ENCODE measurements around the gene RASGRP4.

The RASGRP4 gene

DNA sequence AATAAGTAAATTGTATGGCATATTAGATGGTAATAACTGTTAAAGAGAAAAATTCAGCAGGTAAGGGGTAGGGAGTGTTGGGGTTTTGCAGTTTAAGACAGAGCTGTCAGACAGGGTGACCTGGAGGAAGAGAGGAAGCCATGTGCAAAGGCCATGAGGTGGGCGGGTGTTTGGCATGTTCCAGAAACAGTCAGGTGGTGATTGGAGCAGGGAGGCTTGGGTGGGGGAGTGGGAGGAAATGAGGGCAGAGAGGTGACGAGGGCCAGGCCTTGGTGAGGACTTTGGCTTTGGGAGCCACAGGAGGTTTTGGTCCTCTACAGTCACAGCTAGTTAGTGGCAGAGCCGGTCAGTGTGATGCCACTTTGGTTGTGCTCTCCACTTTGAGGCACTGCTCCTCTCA, 27.6 kb upstream of the RASGRP4 start:
- Mint-ChIP-seq H3K36me3 (no peaks in the 10 kb centered on the region), H3K4me1 (ENCODE audit: low read depth) (no peaks in the 10 kb centered on the region), H3K27ac (no peak overlapping the region), H3K9me3 (ENCODE audit: low read depth) (no peaks in the 10 kb centered on the region), H3K27me3 (no peaks in the 10 kb centered on the region), H3K4me3 (no peak overlapping the region)

DNA sequence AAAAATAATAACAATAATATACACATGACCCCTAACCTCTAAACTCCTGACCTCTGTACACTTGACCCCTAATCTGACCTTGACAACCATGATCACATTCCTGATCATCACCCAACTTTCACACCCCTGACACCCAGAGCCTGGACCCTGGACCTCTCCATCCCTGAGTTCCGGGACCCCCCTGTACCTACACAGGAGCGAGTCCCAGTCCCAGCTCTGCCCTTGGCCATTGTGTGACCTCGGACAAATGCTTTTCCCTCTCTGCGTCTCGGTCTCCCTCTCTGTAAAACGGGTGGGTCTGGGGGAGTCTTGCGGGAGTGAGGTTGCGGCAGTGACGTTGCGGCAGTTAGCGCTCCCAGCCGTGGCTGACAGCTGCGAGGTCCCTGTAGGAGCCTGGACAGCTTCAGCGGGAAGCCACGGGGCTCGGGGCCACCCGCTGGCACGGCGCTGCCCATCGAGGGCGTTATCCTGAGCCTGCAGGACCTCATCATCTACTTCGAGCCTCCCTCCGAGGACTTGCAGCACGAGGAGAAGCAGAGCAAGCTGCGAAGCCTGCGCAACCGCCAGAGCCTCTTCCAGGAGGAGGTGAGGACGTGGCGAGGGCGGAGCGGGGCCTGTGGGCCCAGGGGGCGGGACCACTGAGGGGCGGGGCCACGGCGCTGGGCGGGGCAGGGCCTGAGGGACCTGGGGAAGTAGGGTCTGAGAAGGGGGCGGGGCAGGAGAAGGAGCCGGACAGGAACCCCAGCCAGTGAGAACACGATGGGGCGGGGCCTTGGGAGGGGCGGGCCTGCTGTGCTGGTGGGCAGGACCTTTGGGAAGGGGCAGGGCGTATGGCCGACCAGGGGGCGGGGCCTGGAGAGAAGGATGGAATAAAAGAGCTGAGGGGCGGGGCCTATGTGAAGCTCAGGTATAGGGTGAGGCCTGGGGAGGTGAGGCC, 26.7 kb upstream of the RASGRP4 start:
- H3K36me3 Mint-ChIP-seq: no peaks in the 10 kb centered on the region
- H3K9me3 Mint-ChIP-seq (ENCODE audit: low read depth): no peaks in the 10 kb centered on the region
- H3K27me3 Mint-ChIP-seq: no peaks in the 10 kb centered on the region
- H3K27ac Mint-ChIP-seq: no peak overlapping the region
- no peak overlapping the region for H3K4me3 Mint-ChIP-seq
- H3K4me1 Mint-ChIP-seq (ENCODE audit: low read depth): no peaks in the 10 kb centered on the region

GRCh38 chr19:38451629-38452028, 25.6 kb upstream of the RASGRP4 start:
- no peaks in the 10 kb centered on the region for H3K9me3 Mint-ChIP-seq (ENCODE audit: low read depth)
- no peak overlapping the region for H3K27ac Mint-ChIP-seq
- H3K36me3 Mint-ChIP-seq: no peaks in the 10 kb centered on the region
- H3K4me1 Mint-ChIP-seq (ENCODE audit: low read depth): no peaks in the 10 kb centered on the region
- no peak overlapping the region for H3K4me3 Mint-ChIP-seq
- no peaks in the 10 kb centered on the region for H3K27me3 Mint-ChIP-seq

GRCh38 chr19:38451036-38451435, 25.0 kb upstream of the RASGRP4 start:
- no peak overlapping the region for H3K27ac Mint-ChIP-seq
- no peak overlapping the region for H3K4me3 Mint-ChIP-seq
- no peaks in the 10 kb centered on the region for H3K27me3 Mint-ChIP-seq
- no peaks in the 10 kb centered on the region for H3K9me3 Mint-ChIP-seq (ENCODE audit: low read depth)
- no peaks in the 10 kb centered on the region for H3K36me3 Mint-ChIP-seq
- H3K4me1 Mint-ChIP-seq (ENCODE audit: low read depth): no peaks in the 10 kb centered on the region

- no peaks in the 10 kb centered on the region for H3K4me1 Mint-ChIP-seq (ENCODE audit: low read depth)
- no peaks in the 10 kb centered on the region for H3K9me3 Mint-ChIP-seq (ENCODE audit: low read depth)
- H3K36me3 Mint-ChIP-seq: no peaks in the 10 kb centered on the region
- no peaks in the 10 kb centered on the region for H3K27me3 Mint-ChIP-seq
- no peak overlapping the region for H3K27ac Mint-ChIP-seq
- no peak overlapping the region for H3K4me3 Mint-ChIP-seq
These were observed 23.5 kb upstream of the RASGRP4 start for GRCh38 chr19:38449518-38449917.

DNA sequence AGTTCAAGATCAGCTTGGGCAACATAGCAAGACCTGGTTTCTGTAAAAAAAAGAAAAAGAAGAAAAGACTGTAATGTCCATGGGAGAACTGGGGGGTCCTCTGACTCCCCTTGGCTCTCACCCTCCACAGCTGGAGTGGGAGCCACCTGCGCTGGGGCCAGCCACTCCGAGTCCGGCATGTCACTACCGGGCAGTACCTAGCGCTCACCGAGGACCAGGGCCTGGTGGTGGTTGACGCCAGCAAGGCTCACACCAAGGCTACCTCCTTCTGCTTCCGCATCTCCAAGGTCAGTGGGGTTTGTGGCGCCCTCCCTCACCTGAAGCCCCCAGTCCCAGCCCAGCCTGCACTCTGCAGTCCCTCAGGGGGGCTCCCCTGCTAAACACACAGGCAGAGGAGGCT, 22.2 kb upstream of the RASGRP4 start:
- Mint-ChIP-seq H3K27me3 (no peaks in the 10 kb centered on the region), H3K4me3 (no peak overlapping the region), H3K4me1 (ENCODE audit: low read depth) (no peaks in the 10 kb centered on the region), H3K36me3 (no peaks in the 10 kb centered on the region), H3K27ac (no peak overlapping the region), H3K9me3 (ENCODE audit: low read depth) (no peaks in the 10 kb centered on the region)

GRCh38 chr19:38445362-38445761, 19.3 kb upstream of the RASGRP4 start:
- Mint-ChIP-seq H3K27ac (peak overlapping the region; percentile 37), H3K27me3 (peaks cover 2% of the 10 kb centered on the region), H3K9me3 (ENCODE audit: low read depth) (no peaks in the 10 kb centered on the region), H3K36me3 (no peaks in the 10 kb centered on the region), H3K4me1 (ENCODE audit: low read depth) (no peaks in the 10 kb centered on the region), H3K4me3 (no peak overlapping the region)

- Mint-ChIP-seq H3K9me3 (ENCODE audit: low read depth) (no peaks in the 10 kb centered on the region), H3K27ac (no peak overlapping the region)
These were observed 18.0 kb upstream of the RASGRP4 start for GRCh38 chr19:38444026-38444425.

GRCh38 chr19:38443458-38443999, 17.5 kb upstream of the RASGRP4 start:
- Mint-ChIP-seq H3K27ac (no peak overlapping the region), H3K9me3 (ENCODE audit: low read depth) (no peaks in the 10 kb centered on the region), H3K27me3 (peaks cover 2% of the 10 kb centered on the region), H3K4me1 (ENCODE audit: low read depth) (no peaks in the 10 kb centered on the region), H3K36me3 (no peaks in the 10 kb centered on the region), H3K4me3 (no peak overlapping the region)

More at GRCh38 chr19:38444026-38444425, 18.0 kb upstream of the RASGRP4 start:
- no peak overlapping the region for H3K4me3 Mint-ChIP-seq
- no peaks in the 10 kb centered on the region for H3K36me3 Mint-ChIP-seq
- peaks cover 2% of the 10 kb centered on the region for H3K27me3 Mint-ChIP-seq
- H3K4me1 Mint-ChIP-seq (ENCODE audit: low read depth): no peaks in the 10 kb centered on the region

DNA sequence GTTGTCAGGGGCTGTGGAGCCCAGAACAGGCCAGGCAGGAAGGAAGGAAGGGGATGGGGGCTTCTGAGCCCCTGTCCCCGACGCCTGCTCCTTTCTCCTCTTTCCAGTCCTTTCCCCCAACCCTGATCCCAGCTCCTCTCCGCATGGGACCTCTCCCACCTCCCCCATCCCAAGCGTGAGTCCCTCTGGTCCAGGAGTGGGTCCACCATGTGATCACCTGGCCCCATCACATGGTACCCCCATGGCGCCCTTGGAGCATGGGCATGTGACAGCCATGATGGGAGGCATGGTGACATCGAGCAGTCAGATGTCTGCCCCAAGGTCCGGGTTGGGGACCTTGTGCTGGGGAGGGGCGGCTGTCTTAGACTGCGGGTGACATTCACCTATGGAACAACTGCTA, 16.7 kb upstream of the RASGRP4 start:
- no peak overlapping the region for H3K27ac Mint-ChIP-seq
- H3K4me1 Mint-ChIP-seq (ENCODE audit: low read depth): no peaks in the 10 kb centered on the region
- H3K4me3 Mint-ChIP-seq: no peak overlapping the region
- peaks cover 5% of the 10 kb centered on the region for H3K27me3 Mint-ChIP-seq
- no peaks in the 10 kb centered on the region for H3K36me3 Mint-ChIP-seq
- H3K9me3 Mint-ChIP-seq (ENCODE audit: low read depth): no peaks in the 10 kb centered on the region

DNA sequence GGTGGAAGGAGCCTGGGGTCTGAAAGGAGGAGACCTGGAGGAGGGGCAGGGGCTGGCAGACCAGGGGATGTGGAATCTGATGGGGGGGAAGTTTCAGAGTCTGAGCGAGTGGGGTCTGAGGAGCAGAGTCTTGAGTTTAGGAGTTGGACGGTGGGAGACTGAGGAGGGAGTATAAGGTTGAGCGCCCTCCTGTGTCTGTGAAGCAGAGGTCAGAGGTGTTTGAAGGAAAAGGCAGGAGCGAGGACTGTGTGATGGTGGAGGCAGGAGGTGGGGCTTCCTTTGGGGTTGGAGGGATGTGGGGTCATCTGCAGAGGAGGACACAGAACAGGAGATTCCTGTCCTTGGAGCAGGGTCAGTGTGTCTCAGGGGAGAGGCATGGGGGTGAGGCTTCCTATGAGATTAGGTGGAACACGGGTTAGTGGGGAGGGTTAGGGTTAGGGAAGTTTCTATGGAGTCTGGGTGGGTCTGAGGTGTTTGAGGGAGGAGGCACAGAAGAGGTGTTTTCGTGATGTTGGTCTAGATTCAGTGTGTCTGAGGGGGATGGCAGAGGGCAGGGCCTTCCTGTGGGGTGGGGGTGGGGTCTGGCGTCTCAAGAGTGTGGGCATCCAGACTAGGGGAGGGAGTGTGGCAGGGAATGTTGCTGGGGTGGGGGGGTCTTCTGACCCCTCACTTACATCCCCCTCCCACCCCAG, 15.8 kb upstream of the RASGRP4 start:
- Mint-ChIP-seq H3K9me3 (ENCODE audit: low read depth) (no peaks in the 10 kb centered on the region), H3K27me3 (peaks cover 5% of the 10 kb centered on the region), H3K36me3 (no peaks in the 10 kb centered on the region), H3K4me1 (ENCODE audit: low read depth) (no peaks in the 10 kb centered on the region), H3K27ac (no peak overlapping the region), H3K4me3 (no peak overlapping the region)

DNA sequence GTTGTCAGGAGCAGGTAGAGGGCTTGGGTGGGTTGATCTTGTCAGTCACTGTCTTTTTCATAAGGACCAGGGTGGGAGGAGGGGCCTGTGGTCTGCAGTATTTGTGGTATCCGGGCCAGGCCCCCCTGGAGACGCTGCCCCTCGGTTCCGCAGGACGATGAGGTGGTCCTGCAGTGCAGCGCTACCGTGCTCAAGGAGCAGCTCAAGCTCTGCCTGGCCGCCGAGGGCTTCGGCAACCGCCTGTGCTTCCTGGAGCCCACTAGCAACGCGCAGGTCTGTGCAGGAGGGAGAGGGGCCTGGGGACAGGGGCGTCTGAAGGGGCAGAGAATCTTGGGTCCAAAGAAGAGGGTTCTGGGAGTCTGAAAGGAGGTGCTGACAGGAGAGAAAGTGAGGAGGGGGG, 14.6 kb upstream of the RASGRP4 start:
- Mint-ChIP-seq H3K27me3 (peaks cover 9% of the 10 kb centered on the region), H3K27ac (no peak overlapping the region), H3K4me3 (no peak overlapping the region)

GRCh38 chr19:38437917-38438316, 11.9 kb upstream of the RASGRP4 start:
- peaks cover 3% of the 10 kb centered on the region for H3K4me1 Mint-ChIP-seq (ENCODE audit: low read depth)
- no peak overlapping the region for H3K4me3 Mint-ChIP-seq
- H3K36me3 Mint-ChIP-seq: no peaks in the 10 kb centered on the region
- peaks cover 10% of the 10 kb centered on the region for H3K27me3 Mint-ChIP-seq
- H3K27ac Mint-ChIP-seq: no peak overlapping the region
- H3K9me3 Mint-ChIP-seq (ENCODE audit: low read depth): no peaks in the 10 kb centered on the region

More for the DNA sequence above, 14.6 kb upstream of the RASGRP4 start:
- H3K36me3 Mint-ChIP-seq: no peaks in the 10 kb centered on the region
- no peaks in the 10 kb centered on the region for H3K4me1 Mint-ChIP-seq (ENCODE audit: low read depth)
- no peaks in the 10 kb centered on the region for H3K9me3 Mint-ChIP-seq (ENCODE audit: low read depth)

DNA sequence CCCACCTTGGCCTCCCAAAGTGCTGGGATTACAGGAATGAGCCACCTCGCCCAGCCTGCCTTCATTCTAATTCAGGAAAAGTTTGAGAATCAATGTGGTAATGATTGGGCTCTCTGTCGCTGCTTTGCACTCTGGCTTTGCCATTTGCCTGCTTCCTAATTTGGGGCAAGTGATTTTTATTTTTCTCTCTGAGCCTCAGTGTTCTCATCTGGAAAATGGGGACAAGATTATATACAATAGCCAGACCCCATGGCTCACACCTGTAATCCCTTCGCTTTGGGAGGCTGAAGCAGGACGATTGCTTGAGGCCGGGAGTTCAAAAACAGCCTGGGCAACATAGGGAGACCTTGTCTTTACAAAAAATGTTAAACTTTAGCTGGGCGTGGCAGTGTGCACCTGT, 11.3 kb upstream of the RASGRP4 start:
- Mint-ChIP-seq H3K27ac (no peak overlapping the region), H3K4me3 (no peak overlapping the region), H3K9me3 (ENCODE audit: low read depth) (no peaks in the 10 kb centered on the region)

GRCh38 chr19:38434549-38435051, 8.6 kb upstream of the RASGRP4 start:
- Mint-ChIP-seq H3K4me3 (no peak overlapping the region), H3K9me3 (ENCODE audit: low read depth) (no peaks in the 10 kb centered on the region), H3K36me3 (no peaks in the 10 kb centered on the region), H3K27ac (no peak overlapping the region), H3K4me1 (ENCODE audit: low read depth) (peaks cover 5% of the 10 kb centered on the region), H3K27me3 (peaks cover 8% of the 10 kb centered on the region)

More for the DNA sequence above, 11.3 kb upstream of the RASGRP4 start:
- Mint-ChIP-seq H3K27me3 (peaks cover 10% of the 10 kb centered on the region), H3K36me3 (no peaks in the 10 kb centered on the region), H3K4me1 (ENCODE audit: low read depth) (peaks cover 3% of the 10 kb centered on the region)

All from activated naive CD8-positive, alpha-beta T cell (primary cell).